ENCODE data around the gene GZMM.
"Not testable (repeated sequence)": the region's sequence is repeated elsewhere in the genome, so short reads cannot be mapped to it uniquely, and the experiment has no call there.

Gene GZMM

DNA sequence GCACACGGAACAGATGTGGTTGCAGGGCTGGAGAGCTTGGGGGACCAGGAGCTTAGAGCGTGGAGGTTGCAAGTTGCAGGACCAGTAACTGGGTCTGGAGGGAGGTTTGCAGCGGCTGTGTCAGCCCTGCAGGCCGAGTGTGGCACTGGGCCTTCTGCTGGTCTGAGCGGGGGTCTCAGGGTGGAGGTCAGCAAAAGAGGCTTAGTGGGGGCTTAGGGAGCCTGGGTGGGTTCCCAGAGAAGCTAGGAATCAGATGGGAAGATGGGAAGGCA, 40.1 kb downstream of the GZMM start:
- DNase-seq: no peak

GRCh38 chr19:584240-585001, 40.6 kb downstream of the GZMM start:
- DNase-seq: peak in 1 of 2 donors; percentile 52

- DNase-seq: not testable (repeated sequence)
Measured at GRCh38 chr19:585146-585545, 41.3 kb downstream of the GZMM start.

GRCh38 chr19:585551-586110, 41.8 kb downstream of the GZMM start:
- DNase-seq: no peak

GRCh38 chr19:588093-588740, 44.4 kb downstream of the GZMM start:
- DNase-seq: peak; percentile 80 to 90

DNA sequence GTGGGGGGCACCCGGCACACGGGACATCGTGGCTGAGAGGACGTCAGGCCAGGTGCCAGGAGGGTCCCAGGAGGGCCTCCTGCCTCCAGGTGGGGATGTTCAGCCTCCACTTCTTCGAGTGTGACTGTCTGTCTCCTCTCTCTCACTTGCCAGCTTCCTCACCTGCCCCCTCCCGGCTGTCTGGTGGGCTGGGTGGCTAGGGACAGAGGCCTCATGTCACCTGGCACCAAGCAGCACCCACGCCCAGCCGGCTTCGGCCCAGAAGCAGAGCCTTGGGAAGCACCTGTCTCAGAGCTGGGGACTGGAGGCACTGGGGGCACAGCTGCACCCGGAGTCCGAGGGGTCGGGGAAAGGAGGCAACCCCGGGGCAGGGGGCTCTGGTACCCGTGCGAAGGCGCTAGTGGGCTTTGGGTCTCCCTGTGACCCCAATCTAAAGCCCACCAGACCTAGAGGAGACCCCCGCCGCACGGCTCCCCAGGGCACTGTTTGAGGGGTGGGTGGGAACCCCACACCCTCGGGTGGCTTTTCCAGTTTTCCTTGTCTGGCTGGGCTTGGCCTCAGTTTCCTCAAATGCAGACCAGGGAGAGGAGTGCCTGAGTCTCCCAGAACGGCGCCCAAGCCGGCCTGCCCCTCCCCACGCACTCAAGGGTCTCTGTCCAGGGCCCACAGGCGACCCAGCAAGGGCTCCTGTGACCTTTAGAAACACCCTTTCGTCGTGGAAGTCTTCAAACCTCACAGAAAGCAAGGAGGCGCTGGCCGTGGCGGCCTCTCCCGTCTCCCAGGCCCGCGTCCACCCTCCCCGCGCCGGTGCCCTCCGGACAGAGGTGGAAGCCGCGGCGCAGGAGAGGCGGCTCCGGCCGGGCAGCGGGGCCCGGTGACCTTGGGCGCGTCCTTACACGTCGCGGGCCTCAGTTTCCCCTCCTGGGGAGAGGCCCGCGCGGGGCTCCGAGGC, 45.2 kb downstream of the GZMM start:
- DNase-seq: peak in 1 of 2 donors; percentile 43

DNA sequence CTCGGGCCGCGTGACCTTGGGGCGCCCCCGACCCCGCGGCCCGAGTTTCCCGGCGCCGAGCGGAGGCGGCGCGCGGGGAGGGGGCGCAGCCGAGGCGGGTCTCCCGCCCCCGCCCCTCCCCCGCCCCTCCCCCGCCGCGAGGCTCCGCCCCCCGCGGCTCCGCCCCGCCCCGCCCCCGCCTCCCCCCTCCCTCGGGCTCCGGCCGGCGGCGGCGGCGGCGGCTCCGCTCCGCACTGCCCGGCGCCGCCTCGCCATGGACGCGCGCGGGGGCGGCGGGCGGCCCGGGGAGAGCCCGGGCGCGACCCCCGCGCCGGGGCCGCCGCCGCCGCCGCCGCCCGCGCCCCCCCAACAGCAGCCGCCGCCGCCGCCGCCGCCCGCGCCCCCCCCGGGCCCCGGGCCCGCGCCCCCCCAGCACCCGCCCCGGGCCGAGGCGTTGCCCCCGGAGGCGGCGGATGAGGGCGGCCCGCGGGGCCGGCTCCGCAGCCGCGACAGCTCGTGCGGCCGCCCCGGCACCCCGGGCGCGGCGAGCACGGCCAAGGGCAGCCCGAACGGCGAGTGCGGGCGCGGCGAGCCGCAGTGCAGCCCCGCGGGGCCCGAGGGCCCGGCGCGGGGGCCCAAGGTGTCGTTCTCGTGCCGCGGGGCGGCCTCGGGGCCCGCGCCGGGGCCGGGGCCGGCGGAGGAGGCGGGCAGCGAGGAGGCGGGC, 46.0 kb downstream of the GZMM start, which contains the start of gene HCN2:
Gene HCN2, plus strand, starts transcription at position 189 of the 703 bp plus-strand sequence. Its CDS starts 65 bp downstream, at position 254.
- DNase-seq: no peak

DNA sequence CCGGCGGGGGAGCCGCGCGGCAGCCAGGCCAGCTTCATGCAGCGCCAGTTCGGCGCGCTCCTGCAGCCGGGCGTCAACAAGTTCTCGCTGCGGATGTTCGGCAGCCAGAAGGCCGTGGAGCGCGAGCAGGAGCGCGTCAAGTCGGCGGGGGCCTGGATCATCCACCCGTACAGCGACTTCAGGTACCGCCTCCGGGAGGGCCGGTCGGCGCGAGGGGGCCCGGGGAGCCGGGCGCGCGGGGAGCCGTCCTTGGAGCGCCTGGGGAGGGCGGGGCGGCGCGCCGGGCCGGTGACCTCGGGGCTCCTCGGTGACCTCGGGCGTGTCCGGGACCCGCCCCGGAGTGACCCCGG, 46.5 kb downstream of the GZMM start:
- no peak for DNase-seq

DNA sequence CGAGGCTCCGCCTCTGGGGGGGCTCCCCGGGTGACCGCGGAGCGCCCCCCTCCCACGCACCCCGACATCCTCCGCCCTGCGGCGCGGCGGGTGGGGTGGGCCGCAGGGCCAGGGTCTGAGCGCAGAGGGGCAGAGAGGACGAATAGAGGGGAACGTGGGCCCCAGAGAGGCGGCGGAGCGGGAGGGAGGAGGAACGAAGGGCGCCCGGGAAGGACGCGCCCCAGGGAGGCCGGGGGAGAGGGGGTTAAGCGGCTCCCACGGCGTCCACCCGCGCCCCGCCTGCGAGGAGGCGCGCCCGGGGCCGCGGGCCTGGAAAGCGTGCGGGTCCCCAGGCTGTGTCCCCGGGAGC, 46.9 kb downstream of the GZMM start:
- no peak for DNase-seq

DNA sequence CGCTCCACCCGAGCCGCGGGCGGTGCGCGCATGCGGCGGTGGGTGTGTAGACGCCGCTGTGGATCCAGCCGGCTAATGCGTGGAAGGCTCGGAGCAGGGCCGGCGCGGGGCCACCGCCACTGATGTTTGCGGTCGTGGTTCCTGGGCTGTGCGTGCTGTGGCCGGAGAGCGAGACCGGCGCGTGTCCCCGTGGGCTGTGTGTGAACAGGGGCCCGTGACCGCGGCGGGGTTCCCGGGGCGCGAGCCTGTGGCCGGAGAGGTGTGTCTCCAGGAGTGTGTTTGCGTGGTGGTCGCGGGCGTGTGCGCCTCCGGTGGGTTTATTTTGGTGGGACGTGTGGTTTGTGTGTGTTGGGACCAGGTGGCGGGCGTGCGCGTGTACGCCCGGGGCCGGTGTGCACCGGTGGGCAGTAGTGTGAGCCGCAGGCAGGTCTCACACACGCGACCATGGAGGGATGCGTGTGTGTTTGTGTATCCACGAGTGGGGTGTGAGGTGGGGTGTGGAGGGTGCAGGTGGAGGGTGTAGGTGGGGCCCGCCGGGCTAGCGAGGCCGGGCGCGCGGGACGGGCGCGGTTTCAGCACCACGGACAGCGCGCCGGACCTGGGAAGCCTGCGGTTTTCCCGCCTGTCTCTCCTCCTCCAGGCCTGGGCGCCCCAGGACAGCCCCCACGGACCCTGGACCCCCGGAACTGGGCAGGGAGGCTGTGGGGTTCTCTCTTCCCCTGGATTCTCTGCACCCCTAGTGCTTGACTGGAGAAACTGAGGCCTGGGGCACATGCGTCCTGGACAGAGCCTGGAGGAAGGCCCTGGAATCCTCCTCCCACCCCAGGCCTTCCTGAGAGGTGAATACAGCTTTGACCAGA, 47.5 kb downstream of the GZMM start:
- peak in 1 of 2 donors; percentile 19 for DNase-seq

DNA sequence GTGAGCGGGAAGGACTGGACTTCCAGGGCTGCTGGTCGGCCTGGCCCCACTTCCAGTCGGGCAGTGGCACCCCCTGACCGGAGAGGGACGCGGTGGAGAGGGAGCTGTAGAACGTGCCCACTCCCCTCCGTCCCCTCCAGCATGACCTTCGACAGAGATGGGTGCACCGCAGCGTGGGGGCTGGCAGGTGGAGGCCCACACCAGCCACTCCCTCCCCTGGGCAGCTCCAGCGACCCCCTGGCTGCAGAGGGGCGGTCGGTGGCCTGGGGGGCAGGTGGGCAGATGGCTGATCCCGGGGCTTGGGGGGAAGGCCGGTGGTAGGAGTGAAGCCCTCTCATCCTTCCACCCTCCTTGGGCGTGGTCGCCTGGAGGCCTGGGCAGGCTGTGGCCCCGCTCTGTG, 48.2 kb downstream of the GZMM start:
- DNase-seq: no peak

GRCh38 chr19:593055-593454, 49.2 kb downstream of the GZMM start:
- no peak for DNase-seq

GRCh38 chr19:593505-593904, 49.7 kb downstream of the GZMM start:
- no peak for DNase-seq

GRCh38 chr19:594265-594870, 50.5 kb downstream of the GZMM start:
- no peak for DNase-seq

GRCh38 chr19:595326-596262, 51.7 kb downstream of the GZMM start:
- no peak for DNase-seq

DNA sequence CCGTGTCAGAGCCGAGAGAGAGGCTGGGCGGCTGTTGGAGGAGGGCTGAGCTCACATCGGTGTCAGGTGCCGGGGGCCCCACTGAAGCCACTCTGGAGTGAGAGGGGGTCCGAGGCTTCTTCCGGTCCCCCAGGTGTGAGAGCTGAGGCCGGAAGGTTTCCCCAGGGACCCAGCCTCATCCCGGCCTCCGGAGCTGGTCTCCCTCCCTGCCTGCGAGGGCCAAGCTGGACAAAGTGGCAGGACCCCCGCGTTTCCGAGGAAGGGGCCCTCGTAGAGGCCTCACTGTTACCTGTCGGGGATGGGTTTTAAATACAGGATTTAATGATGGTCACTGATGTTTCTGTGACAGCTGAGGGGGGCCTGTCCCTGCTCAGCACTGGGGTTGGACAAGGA, 52.4 kb downstream of the GZMM start:
- no peak for DNase-seq

DNA sequence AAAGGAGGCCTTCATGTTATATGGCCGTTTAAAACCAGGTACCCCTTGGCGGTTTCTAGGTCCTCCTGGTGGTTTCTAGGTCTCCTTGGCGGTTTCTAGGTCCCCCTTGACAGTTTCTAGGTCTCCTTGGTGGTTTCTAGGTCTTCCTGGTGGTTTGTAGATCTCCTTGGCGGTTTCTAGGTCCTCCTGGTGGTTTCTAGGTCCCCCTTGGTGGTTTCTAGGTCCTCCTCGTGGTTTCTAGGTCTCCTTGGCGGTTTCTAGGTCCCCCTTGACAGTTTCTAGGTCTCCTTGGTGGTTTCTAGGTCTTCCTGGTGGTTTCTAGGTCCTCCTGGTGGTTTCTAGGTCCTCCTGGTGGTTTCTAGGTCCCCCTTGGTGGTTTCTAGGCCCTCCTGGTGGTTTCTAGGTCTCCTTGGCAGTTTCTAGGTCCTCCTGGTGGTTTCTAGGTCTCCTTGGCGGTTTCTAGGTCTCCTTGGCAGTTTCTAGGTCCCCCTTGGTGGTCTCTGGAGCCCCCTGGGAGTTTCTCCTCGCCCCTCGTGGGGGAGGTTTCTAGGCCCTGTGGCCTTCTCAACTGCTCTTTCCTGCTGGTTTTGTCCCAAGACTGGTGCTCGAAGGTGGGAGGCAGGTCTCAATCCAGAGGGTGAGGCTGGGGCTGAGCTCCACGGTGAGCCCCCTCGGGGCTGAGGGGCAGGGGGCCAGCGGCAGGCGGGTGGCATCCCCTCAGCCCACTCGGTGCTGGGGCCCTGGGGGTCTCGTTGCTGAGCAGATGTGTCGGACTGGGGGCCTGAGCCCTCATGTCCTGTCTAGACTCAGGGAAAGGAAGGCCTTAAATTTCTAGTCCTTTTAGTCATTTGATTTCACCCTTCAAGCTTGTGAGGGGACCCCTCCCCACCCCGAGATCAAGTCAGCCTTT, 53.8 kb downstream of the GZMM start:
- no peak for DNase-seq
